Aorta (tissue), 5 donors: ENCODE measurements around the gene NGFR. TPM values are rescaled to one million over a fixed set of nuclear protein-coding genes. Genes with fewer than 3 reads are reported as not detected.

Experiments used
- ATAC-seq: fragments of 200-7000 bp; cut with Tn5 transposase; one replicate; pipeline ENCODE4 v1.9.1; 2022; ENCODE audit warnings: moderate library complexity; ENCODE audit not compliant: low FRiP score
- DNase-seq, 2 donors: peaks; one replicate each; pipeline ENCODE4 v3.0.0-alpha.2; 2020
- H3K27ac ChIP-seq, 2 donors: one replicate each; pipeline ENCODE4 v1.5.1; 2013; ENCODE audit warnings: low read length in 2 of 2, mild to moderate bottlenecking in 2 of 2, moderate library complexity in 2 of 2, control low read depth in 1 of 2, inconsistent platforms in 1 of 2, low read depth in 1 of 2
- H3K27me3 ChIP-seq, 2 donors: one replicate each; pipeline ENCODE4 v1.6.1; 2013; ENCODE audit warnings: control low read depth in 1 of 2, low read length in 1 of 2, mild to moderate bottlenecking in 1 of 2, moderate library complexity in 1 of 2; ENCODE audit not compliant: insufficient read depth in 2 of 2, control insufficient read depth in 1 of 2
- H3K36me3 ChIP-seq, 2 donors: one replicate each; pipeline ENCODE4 v1.6.1; 2013; ENCODE audit warnings: control low read depth in 1 of 2, low read length in 1 of 2, mild to moderate bottlenecking in 1 of 2; ENCODE audit not compliant: insufficient read depth in 2 of 2, control insufficient read depth in 1 of 2
- H3K4me1 ChIP-seq, 2 donors: one replicate each; pipeline ENCODE4 v1.6.1; 2013; ENCODE audit warnings: low read length in 2 of 2, control low read depth in 1 of 2, mild to moderate bottlenecking in 1 of 2, moderate library complexity in 1 of 2; ENCODE audit not compliant: insufficient read depth in 2 of 2, control insufficient read depth in 1 of 2
- H3K4me3 ChIP-seq, 2 donors: one replicate each; pipeline ENCODE4 v1.5.1; 2013; ENCODE audit warnings: low read length in 2 of 2, control low read depth in 1 of 2, mild to moderate bottlenecking in 1 of 2
- H3K9me3 ChIP-seq: one replicate; pipeline ENCODE4 v1.6.1; 2013; ENCODE audit warnings: mild to moderate bottlenecking, low read length; ENCODE audit not compliant: control insufficient read depth
- WGBS, 2 donors: extraction: QIAGEN DNeasy Blood & Tissue Kit; methylation state at CpG; one replicate each; pipeline ENCODE4 v1.1.7; 2013; 5-methylcytosine and 5-hydroxymethylcytosine counted together
- intact Hi-C, 2 donors: fragments of 100-400 bp; cut with DNase I; formaldehyde crosslinking; loops; one replicate each; pipeline versions ENCODE4 v1.14.2 to v1.15.0; 2022
- polyA plus RNA-seq, 2 donors: library from polyadenylated mRNA; stranded (reverse); fragments of 200-250 nt; gene quantifications; one replicate each; pipeline ENCODE4 v1.2.3, GENCODE V29; 2013
- total RNA-seq, 2 donors: library from RNA; stranded (reverse); fragmentation: NEBNext Ultra II Directional; extraction: Animal tissue kit (Norgen Biotek cat#: 25700); gene quantifications; one replicate each; pipeline ENCODE4 v1.2.1, GENCODE V29; 2021
- donor health status: healthy with polysubstance abuse.
- donor health status: Bipolar disorder and iron deficiency.
- donor health status: DM: no; HTN: no; CAD: no.
- donor health status: DM: no; HTN: no; CAD: no.
- donor health status: DM: yes; HTN: yes; CAD: no.

Gene NGFR
- total and polyA plus RNA-seq, 4 donors: 0.75 to 55.7 (median 19.1) TPM

DNA sequence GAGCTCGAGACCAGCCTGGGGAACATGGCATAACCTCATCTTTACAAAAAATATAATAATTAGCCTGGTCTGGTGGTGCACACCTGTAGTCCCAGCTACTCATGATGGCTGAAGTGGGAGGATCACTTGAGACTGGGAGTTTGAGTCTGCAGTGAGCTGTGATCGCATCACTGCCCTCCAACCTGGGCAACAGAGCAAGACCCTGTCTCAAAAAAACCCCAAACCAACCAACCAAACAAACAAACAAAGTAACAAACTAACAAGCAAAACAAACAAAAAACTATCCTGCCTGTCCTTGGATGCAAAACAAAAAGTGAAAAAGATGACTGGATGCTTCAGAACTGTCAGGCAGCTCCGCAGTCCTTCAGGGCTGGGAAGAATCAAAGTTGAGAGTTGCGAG lies 5.7 kb upstream of the NGFR start:
- H3K27ac ChIP-seq: no peak overlapping the region
- ATAC-seq (no peak), DNase-seq (no peak)
- no peaks in the 10 kb centered on the region for H3K27me3 ChIP-seq
- no peaks in the 10 kb centered on the region for H3K36me3 ChIP-seq
- no peaks in the 10 kb centered on the region for H3K4me1 ChIP-seq
- H3K9me3 ChIP-seq: no peaks in the 10 kb centered on the region
- 94 to 95% methylated on average over 4 of the region's 4 CpGs for WGBS, 2 donors
- intact Hi-C loops: no loop called here
- no peak overlapping the region for H3K4me3 ChIP-seq

DNA sequence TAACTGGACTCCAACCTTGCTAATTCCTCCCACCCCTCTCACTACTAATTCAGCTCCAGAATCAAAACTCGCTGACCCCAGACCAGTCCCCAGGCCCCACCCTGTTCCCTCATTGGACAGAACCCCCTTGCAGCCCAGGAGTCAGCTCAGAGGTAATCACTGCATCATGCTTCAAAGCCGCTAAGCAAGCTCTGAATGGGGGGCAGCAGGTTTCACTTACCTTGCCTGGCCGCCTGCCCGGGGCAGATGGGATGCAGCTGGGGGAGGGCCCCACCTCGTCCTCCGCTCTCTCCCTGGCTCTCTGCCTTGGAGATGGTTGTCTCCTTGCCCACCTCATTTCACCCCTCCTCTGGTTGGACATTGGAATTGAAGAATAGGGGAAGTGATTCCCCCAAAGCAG lies 4.8 kb upstream of the NGFR start:
- no peaks in the 10 kb centered on the region for H3K9me3 ChIP-seq
- H3K27ac ChIP-seq: no peak overlapping the region
- DNase-seq (no peak), ATAC-seq (no peak)
- WGBS, 2 donors: 83 to 86% methylated on average over 6 of the region's 6 CpGs
- H3K4me3 ChIP-seq: no peak overlapping the region
- H3K4me1 ChIP-seq: no peaks in the 10 kb centered on the region
- intact Hi-C loops: loop anchor here in 1 of 2 donors (5.0 kb wide), 1 partner anchor 67 kb away; no protein-coding TSS in a partner anchor
- H3K27me3 ChIP-seq: no peaks in the 10 kb centered on the region
- no peaks in the 10 kb centered on the region for H3K36me3 ChIP-seq

DNA sequence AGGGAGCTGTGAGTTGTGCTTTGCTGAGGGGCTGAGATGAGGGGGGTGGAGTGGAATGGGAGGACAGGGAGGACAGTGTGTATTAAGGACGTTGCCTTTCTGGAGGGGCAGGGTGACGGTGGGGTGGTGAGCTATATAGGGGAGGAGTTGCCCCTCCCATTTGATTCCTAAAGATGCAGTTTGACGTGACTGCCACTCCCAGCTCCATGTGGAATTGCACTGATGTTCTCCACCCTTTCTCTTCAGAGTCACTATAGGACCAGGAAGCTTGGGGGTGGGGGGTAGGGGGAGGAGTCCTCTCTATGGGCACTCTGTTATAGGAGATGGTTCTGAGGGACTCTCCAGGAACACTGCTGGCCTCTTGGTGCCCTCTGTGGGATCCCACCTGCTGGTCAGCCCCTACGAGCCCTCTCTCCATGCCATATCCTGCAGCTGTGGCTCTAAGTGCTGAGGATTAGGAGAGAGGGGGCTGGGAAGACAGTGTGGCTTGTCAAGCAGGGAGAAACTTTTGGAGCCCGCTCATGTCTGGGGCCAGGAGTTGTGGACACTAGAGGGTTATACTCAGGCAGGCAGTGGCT lies 3.8 kb upstream of the NGFR start:
- H3K36me3 ChIP-seq: no peaks in the 10 kb centered on the region
- no peaks in the 10 kb centered on the region for H3K4me1 ChIP-seq
- WGBS, 2 donors: 57 to 61% methylated on average over 5 of the region's 5 CpGs
- no peak overlapping the region for H3K27ac ChIP-seq
- H3K9me3 ChIP-seq: no peaks in the 10 kb centered on the region
- H3K4me3 ChIP-seq: no peak overlapping the region
- intact Hi-C loops: loop anchor here in 1 of 2 donors (5.0 kb wide), 1 partner anchor 66 kb away; no protein-coding TSS in a partner anchor
- no peaks in the 10 kb centered on the region for H3K27me3 ChIP-seq
- no peak for DNase-seq
- ATAC-seq: no peak

DNA sequence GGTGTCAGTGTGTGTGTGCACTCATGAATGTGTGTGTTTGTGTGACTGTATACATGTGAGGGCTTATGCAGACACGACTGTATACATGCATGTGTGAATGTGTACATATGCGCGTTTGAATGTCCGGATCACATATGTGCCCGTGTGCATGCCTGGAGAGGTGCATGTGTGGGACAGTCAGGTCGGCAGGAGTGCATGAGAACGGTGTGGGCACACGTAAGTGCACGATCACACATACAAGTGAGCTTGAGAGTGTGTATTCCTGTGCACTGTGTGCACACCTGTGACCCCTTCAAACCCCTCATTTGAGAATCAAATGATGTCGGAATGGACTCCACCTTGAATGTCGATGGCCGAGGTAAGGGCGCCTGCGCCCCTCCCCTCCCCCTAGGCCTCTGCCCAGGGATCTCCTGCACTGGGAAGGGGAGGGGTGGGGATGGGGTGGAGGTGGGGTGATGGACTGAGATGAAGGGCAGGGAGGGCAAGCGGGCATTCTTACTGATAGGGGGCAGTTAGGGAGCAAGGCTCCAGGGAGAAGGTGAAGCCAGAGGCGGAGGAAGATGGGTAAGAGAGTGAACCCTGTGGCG lies 601 bp upstream of the NGFR start:
- intact Hi-C loops: loop anchor here in 1 of 2 donors (5.0 kb wide), 1 partner anchor 63 kb away; no protein-coding TSS in a partner anchor
- Histone ChIP-seq H3K36me3 (no peaks in the 10 kb centered on the region), H3K4me3 (peak overlapping the region in 1 of 2 donors; percentile 6), H3K4me1 (no peaks in the 10 kb centered on the region), H3K27ac (no peak overlapping the region), H3K27me3 (no peaks in the 10 kb centered on the region), H3K9me3 (no peaks in the 10 kb centered on the region)
- 52 to 55% methylated on average over 17 of the region's 17 CpGs for WGBS, 2 donors
- no peak for DNase-seq
- ATAC-seq: no peak

DNA sequence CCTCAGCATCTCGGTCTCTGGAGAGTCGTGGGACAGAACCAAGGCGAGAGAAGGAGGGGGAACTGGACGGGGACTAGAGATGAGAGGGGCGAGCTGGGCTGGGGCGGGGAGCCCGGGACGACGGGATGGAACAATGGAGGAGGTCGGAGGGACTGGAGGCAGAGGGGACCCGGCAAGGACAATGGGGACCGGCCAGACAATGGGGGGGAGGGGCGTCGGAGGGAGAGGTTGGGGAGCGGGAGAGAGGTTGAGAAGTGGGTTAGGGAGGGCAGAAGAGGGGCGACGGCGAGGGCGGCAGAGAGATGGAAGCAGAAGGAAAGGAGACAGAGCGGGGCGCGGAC lies 719 bp downstream of the NGFR start:
- no peak overlapping the region for H3K27ac ChIP-seq
- intact Hi-C loops: loop anchor here in 1 of 2 donors (1.0 to 2.0 kb wide), 2 partner anchors 19 to 60 kb away; no protein-coding TSS in a partner anchor
- no peak for ATAC-seq

DNA sequence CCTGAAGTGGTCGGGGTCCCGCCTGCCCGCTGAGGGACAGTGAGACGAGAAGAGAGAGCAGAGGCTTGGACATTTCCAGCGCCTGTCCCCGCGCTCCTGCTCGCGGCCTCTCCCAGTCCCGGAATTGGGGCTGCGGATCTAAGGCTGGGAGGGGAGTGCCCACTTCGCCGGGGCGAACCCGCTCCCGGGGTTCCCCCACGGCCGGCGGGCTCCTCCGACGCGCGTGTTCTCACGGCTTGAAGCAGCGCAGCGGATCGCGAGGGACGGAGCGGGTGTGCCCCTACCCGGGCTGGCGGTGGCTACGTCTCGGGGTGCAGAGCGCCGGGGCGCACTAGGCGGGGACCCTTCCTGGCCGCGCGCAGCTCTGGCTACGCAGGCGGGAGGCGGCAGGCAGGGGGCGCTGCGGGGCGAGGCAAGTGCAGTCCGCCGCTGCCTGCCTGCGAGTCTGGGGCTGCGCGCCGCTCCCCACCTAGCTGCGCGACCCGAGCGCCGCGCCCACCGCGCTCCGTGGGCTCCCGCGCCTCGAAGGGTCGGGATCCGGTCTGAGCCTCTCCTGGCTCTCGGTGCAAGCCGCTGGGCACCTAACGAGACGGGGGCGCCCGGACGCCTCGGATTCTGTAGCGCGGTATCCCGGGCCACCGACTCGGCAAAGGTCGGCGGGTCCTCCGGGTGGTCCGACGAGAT lies 1.2 kb downstream of the NGFR start:
- Histone ChIP-seq H3K27me3 (no peaks in the 10 kb centered on the region), H3K27ac (no peak overlapping the region), H3K36me3 (no peaks in the 10 kb centered on the region), H3K4me1 (no peaks in the 10 kb centered on the region), H3K4me3 (no peak overlapping the region), H3K9me3 (no peaks in the 10 kb centered on the region)
- 0 to 1% methylated on average over 77 to 85 of the region's 85 CpGs for WGBS, 2 donors
- DNase-seq (peak; percentile 83 to 94), ATAC-seq (peak; percentile 87)
- intact Hi-C loops: loop anchor here in 1 of 2 donors (1.0 to 2.0 kb wide), 2 partner anchors 18 to 60 kb away; no protein-coding TSS in a partner anchor

More for the DNA sequence above, 719 bp downstream of the NGFR start:
- Histone ChIP-seq H3K4me1 (no peaks in the 10 kb centered on the region), H3K36me3 (no peaks in the 10 kb centered on the region), H3K4me3 (peak overlapping the region in 1 of 2 donors; percentile 23), H3K27me3 (no peaks in the 10 kb centered on the region), H3K9me3 (no peaks in the 10 kb centered on the region)
- no peak for DNase-seq
- WGBS, 2 donors: 1 to 2% methylated on average over 16 to 22 of the region's 22 CpGs

DNA sequence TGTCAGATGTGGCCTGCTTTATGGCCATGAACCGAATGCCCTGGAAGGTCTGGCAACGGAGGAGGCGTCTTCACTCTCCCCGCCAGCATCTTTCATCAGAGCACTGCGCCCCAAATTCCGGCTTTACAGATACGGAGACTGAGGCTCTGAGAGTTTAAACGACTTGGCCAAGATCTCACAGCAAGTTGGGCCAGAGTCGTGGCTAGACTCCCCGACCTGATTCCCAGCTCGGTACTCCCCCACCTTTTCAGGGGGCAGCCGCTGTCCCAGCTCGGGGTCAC lies 1.7 kb downstream of the NGFR start:
- no peaks in the 10 kb centered on the region for H3K9me3 ChIP-seq
- no peak overlapping the region for H3K27ac ChIP-seq
- no peaks in the 10 kb centered on the region for H3K4me1 ChIP-seq
- intact Hi-C loops: loop anchor here in 1 of 2 donors (1.0 to 2.0 kb wide), 2 partner anchors 18 to 59 kb away; no protein-coding TSS in a partner anchor
- no peaks in the 10 kb centered on the region for H3K27me3 ChIP-seq
- H3K36me3 ChIP-seq: no peaks in the 10 kb centered on the region
- H3K4me3 ChIP-seq: no peak overlapping the region
- DNase-seq: no peak
- 2% methylated on average over 13 of the region's 13 CpGs for WGBS, 2 donors
- no peak for ATAC-seq

DNA sequence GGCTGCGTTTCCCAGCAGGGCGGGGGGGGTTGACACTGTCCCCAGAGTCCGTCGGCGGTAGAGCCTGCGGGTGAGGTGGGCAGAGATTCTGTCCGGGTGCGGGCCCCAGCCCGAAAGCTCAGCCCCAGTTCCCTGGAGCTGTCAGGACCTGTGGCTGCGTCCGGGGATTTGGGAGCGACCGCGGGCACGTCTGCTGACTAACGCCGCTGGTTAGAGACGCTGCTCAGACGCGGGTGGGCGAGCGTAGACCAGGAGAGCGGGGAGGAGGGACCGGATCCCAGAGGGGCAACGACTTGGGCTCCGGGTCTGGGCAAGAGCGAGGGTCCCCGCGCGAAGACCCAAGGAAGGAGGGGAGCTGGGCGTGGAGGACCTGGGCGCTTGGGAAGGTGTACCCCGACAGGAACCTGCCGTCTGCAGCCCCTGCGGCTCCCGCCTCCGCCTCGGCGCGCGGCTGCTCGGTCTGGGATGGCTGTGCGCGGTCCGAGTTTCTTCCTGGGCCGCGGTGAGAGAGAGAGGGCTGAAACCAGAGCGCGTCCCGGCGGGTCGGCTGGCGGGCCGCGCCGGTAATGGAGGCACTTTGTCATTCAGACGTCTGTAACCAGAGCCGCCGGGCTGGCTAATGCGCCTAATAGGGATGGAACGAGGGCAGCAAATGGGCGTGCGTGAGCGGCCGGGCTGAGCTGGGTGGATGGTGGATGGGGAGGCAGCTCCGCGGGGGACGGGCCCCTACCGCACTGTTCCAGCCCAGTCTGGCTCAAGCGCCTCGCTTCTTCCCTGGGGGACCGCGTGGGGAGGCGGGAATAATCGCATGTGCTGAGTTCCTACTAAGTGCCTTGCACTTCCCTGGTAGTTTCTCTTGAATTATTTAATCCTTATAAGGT lies 2.3 kb downstream of the NGFR start:
- no peaks in the 10 kb centered on the region for H3K4me1 ChIP-seq
- WGBS, 2 donors: 0 to 1% methylated on average over 72 to 75 of the region's 75 CpGs
- intact Hi-C loops: loop anchor here in 1 of 2 donors (2.0 kb wide), 1 partner anchor 17 kb away; no protein-coding TSS in a partner anchor
- no peak overlapping the region for H3K4me3 ChIP-seq
- no peak overlapping the region for H3K27ac ChIP-seq
- ATAC-seq: peak; percentile 66
- peak; percentile 81 to 92 for DNase-seq
- no peaks in the 10 kb centered on the region for H3K27me3 ChIP-seq
- H3K9me3 ChIP-seq: no peaks in the 10 kb centered on the region
- H3K36me3 ChIP-seq: no peaks in the 10 kb centered on the region
